Heart left ventricle (tissue), 13 donors: ENCODE measurements around the gene RAPGEF3.
A peak's percentile ranks its signal among the peaks of the same experiment; 100 is the strongest.

Experiments
- POLR2A ChIP-seq, 2 donors: fragments of 450-650 bp; IDR thresholded peaks; one replicate each; pipeline ENCODE4 v1.6.1; 2017; ENCODE audit warnings: antibody characterized with exemption in 2 of 2, mild to moderate bottlenecking in 2 of 2, moderate library complexity in 2 of 2
- TF ChIP-seq, protein P1 (sequence below), 12 donors: fragments of 200-600 bp; sonication (generic) in 4 of 12; IDR thresholded peaks; one replicate each; pipeline versions ENCODE4 v1.5.0 to v1.8.0; 2018 to 2022; ENCODE audit warnings: antibody characterized with exemption in 12 of 12, mild to moderate bottlenecking in 5 of 12
- donor health status: ischemic (EF 13 %, LVEDD 7.1; RV severe dilation, severe dysfunction).
- donor health status: DM: no; HTN: yes; CAD: no.
- donor health status: DM: no; HTN: no; CAD: no.
- donor health status: ischemic (EF 25% LVEDD 6.9; RV normal size, moderate dysfunction).
- donor health status: ischemic (EF 25% LVEDD 5.7; RV mildly dilated, moderate dysfunction).
- donor health status: ischemic (EF 35%, LVEDD 5.7; RV mildly dilated, moderate dysfunction).
- donor health status: nonischemic (EF 11% LVEDD 7.7; RV severe dilation, severe dysfunction).
- donor health status: DM: yes; HTN: yes; CAD: no.
- donor health status: PGD.
- donor health status: ischemic (EF 29% LVEDD 5.4; RV normal size, mild dysfunction).
- donor health status: nonischemic (EF 23%, LVEDD 6.1; RV moderate dilation, normal function).

DNA sequence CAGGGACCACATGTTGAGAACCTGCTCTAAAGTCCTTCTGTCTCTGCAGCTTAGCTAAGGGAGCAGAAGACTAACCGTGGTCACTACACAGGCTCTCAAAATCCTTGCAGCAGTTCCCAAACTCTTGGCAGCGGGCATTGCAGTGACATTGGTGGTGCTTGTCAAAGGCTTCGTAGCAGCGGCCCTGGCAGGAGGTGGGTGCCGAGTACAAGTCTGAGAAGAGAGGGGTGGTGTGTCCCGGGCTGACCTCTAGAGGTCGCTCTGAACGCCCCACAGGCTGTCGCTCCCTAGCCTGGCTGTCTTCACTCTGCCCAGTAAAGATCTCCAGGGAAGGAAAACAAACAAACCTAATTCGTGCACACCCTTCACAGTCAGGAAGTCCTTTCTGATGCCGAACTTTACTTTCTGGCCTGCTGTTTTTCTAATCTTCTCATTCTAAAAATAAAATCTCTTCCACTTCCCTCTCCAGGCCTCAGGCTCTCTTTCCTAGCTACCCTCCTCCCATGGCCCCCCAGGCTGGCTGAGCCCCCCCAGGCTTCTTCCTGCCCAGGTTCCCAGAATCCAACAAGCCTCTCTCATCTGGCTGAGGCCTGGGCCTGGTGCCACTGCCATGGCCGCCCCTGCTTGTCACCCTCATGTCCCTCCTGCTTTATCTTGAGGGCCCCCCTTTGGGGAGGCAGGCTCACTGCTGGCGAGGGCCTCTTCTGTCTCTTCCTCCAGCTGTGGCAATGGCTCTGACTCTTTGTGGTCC lies 41.1 kb downstream of the RAPGEF3 start:
- TF ChIP-seq, protein P1, sequence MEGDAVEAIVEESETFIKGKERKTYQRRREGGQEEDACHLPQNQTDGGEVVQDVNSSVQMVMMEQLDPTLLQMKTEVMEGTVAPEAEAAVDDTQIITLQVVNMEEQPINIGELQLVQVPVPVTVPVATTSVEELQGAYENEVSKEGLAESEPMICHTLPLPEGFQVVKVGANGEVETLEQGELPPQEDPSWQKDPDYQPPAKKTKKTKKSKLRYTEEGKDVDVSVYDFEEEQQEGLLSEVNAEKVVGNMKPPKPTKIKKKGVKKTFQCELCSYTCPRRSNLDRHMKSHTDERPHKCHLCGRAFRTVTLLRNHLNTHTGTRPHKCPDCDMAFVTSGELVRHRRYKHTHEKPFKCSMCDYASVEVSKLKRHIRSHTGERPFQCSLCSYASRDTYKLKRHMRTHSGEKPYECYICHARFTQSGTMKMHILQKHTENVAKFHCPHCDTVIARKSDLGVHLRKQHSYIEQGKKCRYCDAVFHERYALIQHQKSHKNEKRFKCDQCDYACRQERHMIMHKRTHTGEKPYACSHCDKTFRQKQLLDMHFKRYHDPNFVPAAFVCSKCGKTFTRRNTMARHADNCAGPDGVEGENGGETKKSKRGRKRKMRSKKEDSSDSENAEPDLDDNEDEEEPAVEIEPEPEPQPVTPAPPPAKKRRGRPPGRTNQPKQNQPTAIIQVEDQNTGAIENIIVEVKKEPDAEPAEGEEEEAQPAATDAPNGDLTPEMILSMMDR (IDR thresholded peaks at IDR 0.05): peak; percentile 85 to 97 (median 90)
- no peak for TF ChIP-seq POLR2A (IDR thresholded peaks at IDR 0.05)
